Ishikawa (cell line): ENCODE measurements around the gene PRSS3.
A peak's percentile ranks its signal among the peaks of the same experiment; 100 is the strongest.

Source experiments
- CEBPB ChIP-seq: IDR thresholded peaks from 2 replicates; pipeline ENCODE4 v1.6.1; 2012
- CREB1 ChIP-seq: IDR thresholded peaks from 2 replicates; pipeline ENCODE4 v1.6.1; 2012; ENCODE audit warnings: low read depth
- EGR1 ChIP-seq: IDR thresholded peaks from 2 replicates; pipeline ENCODE4 v1.6.1; 2012
- EP300 ChIP-seq: IDR thresholded peaks from 2 replicates; pipeline ENCODE4 v1.6.1; 2012; ENCODE audit warnings: borderline replicate concordance
- FOXM1 ChIP-seq: IDR thresholded peaks from 2 replicates; pipeline ENCODE4 v1.6.1; 2012; ENCODE audit warnings: low read depth, borderline replicate concordance
- NFIC ChIP-seq: IDR thresholded peaks from 2 replicates; pipeline ENCODE4 v1.6.1; 2012
- RAD21 ChIP-seq: IDR thresholded peaks from 2 replicates; pipeline ENCODE4 v1.6.1; 2012; ENCODE audit warnings: low read depth
- TAF1 ChIP-seq: IDR thresholded peaks from 2 replicates; pipeline ENCODE4 v1.6.1; 2012; ENCODE audit warnings: low read depth, mild to moderate bottlenecking
- TCF12 ChIP-seq: IDR thresholded peaks from 2 replicates; pipeline ENCODE4 v1.6.1; 2012; ENCODE audit warnings: low read depth
- TEAD4 ChIP-seq: IDR thresholded peaks from 2 replicates; pipeline ENCODE4 v1.6.1; 2012
- YY1 ChIP-seq: IDR thresholded peaks from 2 replicates; pipeline ENCODE4 v1.6.1; 2012; ENCODE audit warnings: low read depth
- ZBTB7A ChIP-seq: IDR thresholded peaks from 2 replicates; pipeline ENCODE4 v1.6.1; 2012; ENCODE audit warnings: low read depth
- TF ChIP-seq, protein P1 (sequence below): IDR thresholded peaks from 2 replicates; pipeline ENCODE4 v1.6.1; 2012
- TF ChIP-seq, protein P2 (sequence below): IDR thresholded peaks from 2 replicates; pipeline ENCODE4 v1.6.1; 2012
- TF ChIP-seq, protein P3 (sequence below): IDR thresholded peaks from 2 replicates; pipeline ENCODE4 v1.6.1; 2012; ENCODE audit warnings: low read depth, mild to moderate bottlenecking

Gene PRSS3

DNA sequence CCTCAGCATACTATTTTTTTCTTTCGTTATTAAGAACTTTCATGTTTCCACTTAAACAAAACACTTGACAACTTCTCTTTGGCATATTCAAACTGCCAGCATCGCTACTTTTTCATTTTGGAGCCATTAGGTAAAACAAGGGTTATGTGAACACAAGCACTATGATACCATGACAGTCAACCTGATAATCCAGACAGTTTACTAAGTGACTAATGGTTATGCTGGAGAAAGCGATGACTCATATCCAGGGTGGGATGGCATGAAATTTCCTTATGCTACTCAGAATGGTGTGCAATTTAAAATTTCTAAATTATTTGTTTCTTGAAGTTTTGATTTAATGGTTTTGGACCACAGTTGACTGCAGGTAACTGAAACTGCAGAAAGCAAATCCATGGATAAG lies 29.9 kb upstream of the PRSS3 start:
- TF ChIP-seq ZBTB7A (no peak), YY1 (no peak), RAD21 (no peak), FOXM1 (no peak), EP300 (no peak), EGR1 (no peak), TAF1 (no peak)
- TF ChIP-seq, protein P1, sequence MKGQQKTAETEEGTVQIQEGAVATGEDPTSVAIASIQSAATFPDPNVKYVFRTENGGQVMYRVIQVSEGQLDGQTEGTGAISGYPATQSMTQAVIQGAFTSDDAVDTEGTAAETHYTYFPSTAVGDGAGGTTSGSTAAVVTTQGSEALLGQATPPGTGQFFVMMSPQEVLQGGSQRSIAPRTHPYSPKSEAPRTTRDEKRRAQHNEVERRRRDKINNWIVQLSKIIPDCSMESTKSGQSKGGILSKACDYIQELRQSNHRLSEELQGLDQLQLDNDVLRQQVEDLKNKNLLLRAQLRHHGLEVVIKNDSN = no peak
- TF ChIP-seq, protein P2, sequence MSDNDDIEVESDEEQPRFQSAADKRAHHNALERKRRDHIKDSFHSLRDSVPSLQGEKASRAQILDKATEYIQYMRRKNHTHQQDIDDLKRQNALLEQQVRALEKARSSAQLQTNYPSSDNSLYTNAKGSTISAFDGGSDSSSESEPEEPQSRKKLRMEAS = no peak

DNA sequence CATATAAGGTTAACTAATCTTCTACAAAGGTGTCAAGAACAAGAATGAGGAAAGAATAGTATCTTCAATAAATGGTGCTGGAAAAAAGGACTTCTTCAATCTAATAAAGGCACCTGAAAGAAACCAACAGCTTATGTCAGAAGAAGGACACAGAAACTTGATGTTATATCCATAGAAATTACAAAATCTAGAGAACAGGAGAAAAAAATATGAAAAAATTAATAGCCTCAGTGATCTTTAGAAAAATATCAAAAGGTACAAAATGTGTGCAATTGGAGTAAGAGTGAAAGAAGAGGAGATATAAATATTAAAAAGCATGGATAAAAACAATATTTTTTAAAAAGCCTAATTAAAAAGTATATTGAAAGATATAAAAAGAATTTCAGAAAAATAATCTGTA lies 18.8 kb upstream of the PRSS3 start:
- TF ChIP-seq RAD21 (no peak), ZBTB7A (no peak), FOXM1 (no peak), TCF12 (no peak), TAF1 (no peak), TEAD4 (no peak), YY1 (no peak), EP300 (no peak), NFIC (no peak), EGR1 (no peak), CREB1 (no peak), CEBPB (no peak)
- TF ChIP-seq, protein P1 = no peak
- TF ChIP-seq, protein P3, sequence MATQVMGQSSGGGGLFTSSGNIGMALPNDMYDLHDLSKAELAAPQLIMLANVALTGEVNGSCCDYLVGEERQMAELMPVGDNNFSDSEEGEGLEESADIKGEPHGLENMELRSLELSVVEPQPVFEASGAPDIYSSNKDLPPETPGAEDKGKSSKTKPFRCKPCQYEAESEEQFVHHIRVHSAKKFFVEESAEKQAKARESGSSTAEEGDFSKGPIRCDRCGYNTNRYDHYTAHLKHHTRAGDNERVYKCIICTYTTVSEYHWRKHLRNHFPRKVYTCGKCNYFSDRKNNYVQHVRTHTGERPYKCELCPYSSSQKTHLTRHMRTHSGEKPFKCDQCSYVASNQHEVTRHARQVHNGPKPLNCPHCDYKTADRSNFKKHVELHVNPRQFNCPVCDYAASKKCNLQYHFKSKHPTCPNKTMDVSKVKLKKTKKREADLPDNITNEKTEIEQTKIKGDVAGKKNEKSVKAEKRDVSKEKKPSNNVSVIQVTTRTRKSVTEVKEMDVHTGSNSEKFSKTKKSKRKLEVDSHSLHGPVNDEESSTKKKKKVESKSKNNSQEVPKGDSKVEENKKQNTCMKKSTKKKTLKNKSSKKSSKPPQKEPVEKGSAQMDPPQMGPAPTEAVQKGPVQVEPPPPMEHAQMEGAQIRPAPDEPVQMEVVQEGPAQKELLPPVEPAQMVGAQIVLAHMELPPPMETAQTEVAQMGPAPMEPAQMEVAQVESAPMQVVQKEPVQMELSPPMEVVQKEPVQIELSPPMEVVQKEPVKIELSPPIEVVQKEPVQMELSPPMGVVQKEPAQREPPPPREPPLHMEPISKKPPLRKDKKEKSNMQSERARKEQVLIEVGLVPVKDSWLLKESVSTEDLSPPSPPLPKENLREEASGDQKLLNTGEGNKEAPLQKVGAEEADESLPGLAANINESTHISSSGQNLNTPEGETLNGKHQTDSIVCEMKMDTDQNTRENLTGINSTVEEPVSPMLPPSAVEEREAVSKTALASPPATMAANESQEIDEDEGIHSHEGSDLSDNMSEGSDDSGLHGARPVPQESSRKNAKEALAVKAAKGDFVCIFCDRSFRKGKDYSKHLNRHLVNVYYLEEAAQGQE = no peak
- TF ChIP-seq, protein P2 = no peak

DNA sequence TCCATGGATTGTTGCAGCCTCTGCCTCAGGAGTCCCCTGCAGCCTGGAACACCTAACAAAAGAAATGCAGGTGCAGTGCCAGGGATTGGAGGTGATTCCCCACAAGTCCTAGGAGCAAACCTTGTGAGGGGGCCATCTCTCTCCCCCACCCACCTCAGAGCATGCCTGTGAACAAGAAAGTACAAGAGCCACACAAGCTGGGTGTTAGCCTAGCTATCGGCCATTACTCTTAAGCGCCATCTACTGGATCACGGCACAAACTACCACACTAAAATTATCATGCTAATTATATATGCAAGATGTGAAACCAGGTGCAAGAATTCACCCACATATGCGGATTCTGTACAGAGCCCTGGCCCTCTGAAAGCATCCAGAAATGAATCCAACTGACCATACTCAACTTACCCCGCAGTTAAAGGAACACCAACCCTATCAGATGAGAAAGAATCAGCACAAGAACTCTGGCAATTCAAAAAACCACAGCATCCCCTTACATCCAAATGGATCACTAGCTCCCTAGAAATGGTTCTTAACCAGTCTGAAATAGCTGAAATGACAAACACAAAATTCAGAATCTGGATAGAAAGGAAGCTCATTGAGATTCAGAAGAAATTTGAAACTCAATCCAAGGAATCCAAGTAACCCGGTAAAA lies 16.5 kb upstream of the PRSS3 start:
- TF ChIP-seq RAD21 (peak; percentile 66), EP300 (no peak), YY1 (peak; percentile 77)

DNA sequence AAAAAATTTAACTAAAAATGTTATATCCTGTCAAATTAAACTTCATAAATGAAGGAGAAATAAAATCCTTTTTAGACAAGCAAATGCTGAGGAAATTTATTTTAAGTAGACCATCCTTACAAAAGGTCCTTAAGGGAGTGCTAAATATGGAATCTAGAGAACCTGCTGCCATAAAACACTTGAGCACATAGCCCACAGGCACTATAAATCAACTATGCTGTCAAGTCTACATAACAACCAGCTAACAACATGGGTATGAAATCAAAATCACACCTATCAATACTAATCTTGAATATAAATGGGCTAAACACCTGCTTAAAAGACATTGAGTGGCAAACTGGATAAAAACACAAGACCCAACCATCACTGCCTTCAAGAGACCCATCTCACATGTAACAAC lies 15.1 kb upstream of the PRSS3 start:
- TF ChIP-seq TEAD4 (no peak), TAF1 (no peak), TCF12 (no peak), EP300 (no peak), YY1 (no peak), CEBPB (no peak), CREB1 (no peak), EGR1 (no peak), ZBTB7A (no peak), FOXM1 (no peak)
- TF ChIP-seq, protein P2 = no peak
- TF ChIP-seq, protein P1 = no peak
- TF ChIP-seq, protein P3 = no peak

DNA sequence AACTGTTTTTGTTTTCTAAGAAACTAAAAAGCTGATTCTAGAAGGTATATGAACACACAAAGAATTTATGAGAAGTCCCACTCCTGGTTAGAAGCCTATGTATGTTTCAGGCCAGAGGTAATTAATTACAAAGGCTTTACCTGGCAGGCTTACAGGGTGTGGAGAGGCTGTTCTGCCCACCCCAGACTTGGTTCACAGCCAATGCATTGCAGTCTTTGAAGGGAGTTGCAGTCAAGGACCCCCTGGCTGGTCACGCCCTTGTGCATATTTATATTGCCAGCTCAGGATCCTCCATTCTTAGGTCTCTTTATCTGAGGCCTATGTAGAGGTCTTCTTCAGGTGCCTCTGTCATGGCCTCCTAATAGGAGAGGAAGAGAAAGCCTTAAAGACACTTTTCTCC lies 13.6 kb upstream of the PRSS3 start:
- TF ChIP-seq, protein P1 = no peak
- TF ChIP-seq CEBPB = no peak
